Stimulated activated CD8-positive, alpha-beta memory T cell treated with anti-CD3 and anti-CD28 coated beads, Interleukin-4, amount 100 ng/mL, for 1 hour (primary cell): ENCODE results near the gene NELL1.

Source experiments
- DNase-seq, 2 donors: peaks; one replicate each; pipeline ENCODE4 v3.0.0-alpha.2; 2020; ENCODE audit warnings: low read depth in 2 of 2, low spot score in 1 of 2

Gene NELL1

DNA sequence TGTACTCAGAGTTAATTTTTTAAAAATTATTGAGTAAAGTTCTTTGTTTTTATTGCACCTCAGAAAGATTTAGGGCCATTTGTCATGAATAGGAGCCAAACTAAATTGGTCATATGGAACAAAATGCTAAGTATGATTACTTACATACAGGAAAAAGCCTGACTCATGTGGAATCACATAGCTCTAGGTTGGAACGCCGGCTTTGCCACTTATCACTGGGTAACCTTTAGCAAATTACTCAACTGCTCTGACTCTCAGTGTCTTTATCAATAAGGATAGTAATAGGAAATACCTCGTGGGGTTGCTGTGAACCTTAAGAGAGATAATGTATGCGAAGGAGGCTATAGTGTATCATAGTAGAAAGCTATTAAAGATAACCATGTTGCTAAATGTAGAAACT, 638.5 kb downstream of the NELL1 start:
- no peak for DNase-seq

DNA sequence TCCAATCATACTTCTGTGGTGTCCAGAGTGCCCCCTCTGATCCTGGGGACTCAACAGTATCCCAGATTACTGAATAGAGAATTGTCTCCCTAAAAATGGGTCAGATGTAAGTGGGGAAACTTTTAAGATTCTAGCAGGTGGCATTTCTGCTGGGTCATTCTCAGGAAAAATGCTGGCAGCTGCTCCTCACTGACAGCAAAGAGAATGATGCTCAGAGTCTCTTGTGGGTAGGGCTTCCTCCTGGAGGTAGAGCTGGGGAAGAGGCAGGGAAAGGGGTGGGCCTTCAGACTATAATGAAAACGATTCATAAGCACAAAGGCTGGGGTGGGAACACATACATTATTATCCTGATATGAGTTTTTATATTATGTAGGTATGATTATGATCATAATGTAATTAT, 647.2 kb downstream of the NELL1 start:
- no peak for DNase-seq

DNA sequence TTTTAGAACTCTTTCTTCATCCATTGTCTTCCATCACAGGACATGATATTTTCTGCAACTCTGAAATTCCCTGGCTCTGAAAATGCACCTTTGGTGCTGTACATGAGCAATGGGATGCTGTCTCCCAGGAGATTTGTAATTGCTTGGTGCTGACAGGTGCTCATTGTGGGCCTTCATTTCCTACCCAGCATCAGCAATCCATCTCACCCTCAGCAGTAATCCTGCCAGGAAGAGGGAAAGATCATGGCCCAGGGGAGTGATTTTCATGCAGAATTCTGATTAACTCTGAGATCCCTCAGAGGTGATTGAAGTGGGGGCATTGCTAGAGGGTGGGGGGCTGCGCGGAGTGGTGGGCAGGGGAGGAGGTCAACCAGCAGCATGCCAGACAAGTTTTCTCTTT, 651.7 kb downstream of the NELL1 start:
- no peak for DNase-seq

DNA sequence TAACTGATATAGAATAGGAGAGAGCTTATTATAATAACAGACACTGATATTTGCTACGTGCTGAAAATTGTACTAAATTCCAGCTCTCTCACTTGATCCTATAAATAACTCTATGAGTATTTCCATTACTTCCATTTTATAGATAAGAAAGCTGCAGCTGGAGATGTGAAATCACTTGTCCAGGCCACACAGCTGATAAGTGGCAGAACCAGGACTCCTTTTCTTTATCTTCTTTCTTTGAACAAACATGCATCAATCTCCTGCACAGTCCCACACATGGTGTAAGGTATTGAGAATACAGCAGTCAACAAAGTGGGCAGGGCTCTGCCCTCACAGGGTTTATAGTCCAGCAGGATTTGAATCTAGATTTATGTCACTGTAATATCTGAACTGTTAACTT, 652.1 kb downstream of the NELL1 start:
- DNase-seq, result no peak

DNA sequence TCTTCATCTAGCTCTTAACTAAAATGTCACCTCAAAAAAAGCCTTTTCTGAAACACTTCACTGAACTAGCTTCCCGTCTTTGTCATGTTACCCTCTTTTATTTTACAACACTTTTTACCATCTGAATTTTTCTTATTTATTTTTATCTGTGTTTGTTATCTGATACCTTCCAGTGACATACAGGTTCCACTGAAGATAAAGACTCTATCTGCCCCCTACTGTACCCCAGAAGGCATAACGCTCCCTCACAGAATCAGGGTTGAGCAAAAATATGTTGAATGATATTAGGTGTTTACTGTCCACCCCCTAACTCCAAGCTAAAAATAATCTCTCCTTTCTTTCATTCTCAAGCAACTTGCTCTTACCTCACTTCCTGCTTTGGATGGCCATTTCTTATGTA, 654.2 kb downstream of the NELL1 start:
- no peak for DNase-seq

DNA sequence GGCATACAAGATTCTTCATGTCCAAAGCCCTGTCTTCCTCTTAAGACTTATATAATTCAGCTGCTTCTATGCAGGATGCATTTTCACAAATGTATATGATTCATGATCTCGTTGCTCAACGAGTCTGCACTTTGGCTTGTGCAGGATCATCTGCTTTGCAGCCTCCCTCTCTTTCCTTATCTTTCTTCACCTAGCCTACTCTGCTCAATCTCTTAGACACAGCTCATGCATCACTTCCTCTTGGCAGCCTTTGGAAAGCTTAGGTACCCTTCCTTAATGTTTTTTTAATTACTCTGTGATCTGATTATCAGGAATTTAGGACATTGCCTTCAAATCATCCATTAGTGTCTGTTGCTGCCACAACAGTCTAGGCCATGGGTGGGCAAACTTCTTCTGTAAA, 673.8 kb downstream of the NELL1 start:
- no peak for DNase-seq

DNA sequence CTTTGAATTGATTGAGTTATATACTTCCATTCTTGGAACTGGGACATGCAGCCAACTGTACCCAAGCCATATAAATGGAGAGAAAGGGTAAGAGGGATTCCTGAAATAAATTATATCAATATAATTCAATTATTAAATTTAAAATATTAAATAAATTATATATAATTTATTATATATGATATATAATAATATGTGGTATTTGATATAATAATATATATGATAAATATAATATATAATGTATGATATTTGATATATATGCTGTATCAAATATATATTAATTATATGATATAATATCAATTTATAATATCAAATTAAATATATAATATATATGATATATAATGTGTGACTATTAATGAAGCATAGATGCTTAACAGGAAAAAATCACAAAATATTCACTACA, 677.0 kb downstream of the NELL1 start:
- no peak for DNase-seq

DNA sequence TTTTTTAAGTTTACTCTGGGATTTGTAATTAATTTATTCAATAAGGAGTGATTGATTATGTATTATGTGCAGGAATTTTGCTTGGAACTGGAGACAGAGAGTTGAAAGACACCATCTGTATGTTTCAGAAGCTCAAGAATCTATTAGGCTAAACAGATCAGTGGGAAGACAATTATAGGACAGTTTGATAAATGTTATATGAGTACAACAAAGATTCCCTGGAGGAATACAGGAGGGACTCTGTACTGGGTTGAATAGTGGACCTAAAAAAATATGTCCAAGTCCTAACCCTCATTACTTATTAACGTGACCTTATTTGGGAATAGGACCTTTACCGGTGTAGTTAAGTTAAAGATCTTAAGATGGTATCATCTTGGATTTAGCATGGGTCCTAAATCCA, 681.2 kb downstream of the NELL1 start:
- DNase-seq, result no peak

DNA sequence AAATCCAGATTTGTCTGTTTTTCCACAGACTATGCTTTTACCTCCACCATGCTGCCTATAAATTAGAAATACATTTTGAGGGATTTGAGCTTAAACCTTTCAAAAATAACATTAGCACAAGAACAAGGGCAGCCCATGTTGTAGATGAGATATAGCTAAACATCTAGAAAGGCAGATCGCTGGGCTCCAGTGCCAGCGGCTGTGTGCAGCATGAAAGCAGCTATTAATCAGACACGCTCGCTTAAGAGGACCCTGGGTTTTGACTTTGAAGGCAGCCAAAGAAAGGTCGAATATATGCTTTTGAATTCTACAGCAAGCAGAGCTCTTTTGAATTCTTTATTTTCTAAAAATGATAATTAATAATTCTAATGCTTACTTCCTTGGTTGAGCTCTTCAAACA, 684.0 kb downstream of the NELL1 start:
- DNase-seq, result no peak

DNA sequence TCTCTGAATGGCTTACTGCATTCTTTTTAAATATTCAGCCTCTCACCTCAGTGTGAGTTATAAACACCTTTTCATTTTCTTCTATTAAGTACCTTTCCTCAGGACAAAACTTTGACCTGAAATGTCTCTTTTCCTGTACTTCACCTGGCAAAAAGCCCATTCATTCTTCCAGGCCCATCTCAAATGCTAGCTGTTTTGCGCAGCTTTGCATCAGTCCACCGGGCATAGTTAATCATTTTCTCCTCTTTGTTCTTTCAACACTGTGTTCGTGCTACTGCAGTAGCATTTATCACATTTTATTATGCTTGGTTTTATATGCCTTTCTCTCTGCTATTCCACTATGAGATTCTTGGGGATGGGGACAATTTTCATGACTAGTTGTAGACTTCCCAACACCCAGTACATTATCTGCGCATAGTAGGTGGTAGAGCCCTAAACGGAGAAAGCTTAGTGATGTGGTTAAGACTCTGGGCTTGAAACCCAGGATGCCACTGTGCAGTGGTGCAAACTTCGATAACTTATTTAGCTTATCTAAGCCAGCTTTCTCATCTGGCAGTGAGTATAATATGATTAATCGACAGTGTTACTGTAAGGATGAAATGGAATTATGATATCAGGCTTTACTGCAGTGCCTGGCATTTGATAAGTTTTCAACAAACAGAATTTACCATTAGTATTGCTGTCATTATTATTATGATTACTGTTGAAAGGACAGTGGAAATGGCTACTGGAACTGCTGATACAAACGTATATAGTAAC, 695.7 kb downstream of the NELL1 start:
- DNase-seq, result no peak

DNA sequence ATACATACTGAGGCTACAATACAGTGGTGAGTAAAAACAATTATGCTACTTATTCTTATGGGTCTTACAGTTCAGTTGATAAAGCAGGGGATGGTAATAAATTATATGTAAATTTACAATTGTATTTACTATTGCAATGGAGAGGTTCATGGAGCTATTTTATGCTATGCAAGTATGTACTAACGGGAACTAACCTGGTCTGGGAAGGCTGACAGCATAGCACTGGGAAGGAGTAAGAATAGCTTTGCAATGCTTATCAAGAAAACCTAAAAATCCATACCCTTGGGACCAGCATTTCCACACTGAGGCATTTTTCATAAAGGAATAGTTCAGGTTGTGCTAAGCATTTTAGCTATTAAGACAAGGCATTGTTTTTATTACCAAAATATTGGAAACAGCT, 700.6 kb downstream of the NELL1 start:
- no peak for DNase-seq

DNA sequence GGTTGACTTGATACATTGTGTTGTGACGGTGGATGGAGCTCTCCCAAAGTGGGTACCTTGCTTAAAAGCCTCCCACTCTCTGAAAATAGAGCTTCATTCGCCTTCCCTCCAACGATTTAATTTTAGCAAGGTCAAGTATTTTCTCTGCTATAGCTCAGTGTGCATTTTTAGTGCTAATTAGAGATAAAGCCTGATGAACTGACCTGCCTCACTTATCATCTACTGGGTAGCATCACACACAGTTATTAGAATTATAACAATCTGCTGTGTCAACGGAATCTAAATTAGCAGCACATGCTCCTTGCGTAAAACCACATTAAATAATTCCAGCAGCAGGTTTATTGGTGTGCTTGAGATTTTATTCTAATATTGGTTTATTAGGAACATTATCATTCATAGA, 701.7 kb downstream of the NELL1 start:
- no peak for DNase-seq

DNA sequence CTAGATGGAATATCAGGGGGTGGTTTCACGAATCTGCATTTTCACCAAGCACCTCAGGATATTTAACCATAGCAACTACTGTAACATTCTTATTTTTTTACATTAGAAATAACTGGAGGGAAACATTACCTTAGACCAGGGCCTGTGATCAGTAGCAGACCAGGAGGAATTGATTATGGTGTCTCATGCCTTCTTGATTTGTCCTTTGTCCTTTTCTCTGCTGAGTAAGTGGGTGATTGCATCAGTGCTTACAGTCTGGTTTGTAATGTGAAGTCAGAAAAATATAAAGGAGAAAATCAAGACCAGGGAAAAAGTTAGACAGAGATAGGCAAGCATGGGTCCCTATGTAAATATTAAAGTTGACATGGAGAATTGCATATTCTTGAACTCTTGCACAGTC, 703.3 kb downstream of the NELL1 start:
- no peak for DNase-seq

DNA sequence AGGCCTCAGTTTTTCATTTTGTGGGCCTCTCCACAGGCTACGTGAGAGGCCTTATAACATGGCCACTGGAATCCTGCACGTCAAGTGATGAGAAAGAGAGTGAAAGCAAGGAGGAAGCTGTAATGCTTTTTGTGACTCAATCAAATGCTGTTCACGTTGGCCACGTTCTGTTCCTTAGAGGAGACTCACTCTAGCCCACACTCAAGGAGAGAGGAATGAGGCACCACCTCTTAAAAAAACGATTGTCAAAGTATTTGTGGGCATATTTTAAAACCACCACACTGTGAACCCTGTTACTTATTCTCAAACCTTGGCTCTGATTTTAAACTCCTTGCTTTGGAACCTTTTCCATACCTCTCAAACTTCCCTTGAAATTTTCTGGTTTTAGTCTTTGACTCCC, 705.0 kb downstream of the NELL1 start:
- DNase-seq, result no peak

DNA sequence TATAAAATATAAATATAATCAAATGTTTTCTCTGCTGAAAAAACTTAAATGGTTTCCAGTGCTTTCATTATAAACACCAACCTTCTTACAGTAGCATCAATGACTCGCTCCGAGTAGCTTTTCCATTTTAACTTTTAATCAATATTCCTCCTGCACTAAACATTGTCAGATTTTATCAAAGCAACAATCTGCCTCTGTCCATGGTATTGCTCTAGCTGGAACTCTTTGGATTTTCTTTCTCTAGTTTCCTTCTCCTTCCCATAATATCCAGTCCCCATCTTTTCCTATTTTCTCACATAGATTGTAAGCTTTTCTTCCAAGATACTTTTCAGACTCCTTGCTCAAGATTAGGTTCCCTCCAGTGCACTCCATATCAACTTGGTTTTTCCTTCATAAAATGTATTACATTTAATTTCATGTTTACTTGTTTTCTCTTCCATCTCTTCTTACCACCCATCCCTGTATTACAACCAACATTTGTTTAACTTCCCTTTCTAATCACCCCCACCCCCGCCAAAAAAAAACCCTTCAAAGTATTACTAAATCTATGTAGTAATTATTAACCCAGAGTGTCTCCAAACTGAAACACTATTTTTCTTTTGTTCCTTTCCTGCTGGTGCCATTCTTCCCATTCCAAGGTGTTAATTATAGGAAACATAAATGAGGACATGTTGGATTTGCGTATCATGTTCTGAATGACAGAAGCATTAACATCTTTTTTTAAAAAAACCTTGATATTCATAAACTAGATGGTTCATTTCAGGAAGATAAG, 716.5 kb downstream of the NELL1 start:
- DNase-seq, result no peak

DNA sequence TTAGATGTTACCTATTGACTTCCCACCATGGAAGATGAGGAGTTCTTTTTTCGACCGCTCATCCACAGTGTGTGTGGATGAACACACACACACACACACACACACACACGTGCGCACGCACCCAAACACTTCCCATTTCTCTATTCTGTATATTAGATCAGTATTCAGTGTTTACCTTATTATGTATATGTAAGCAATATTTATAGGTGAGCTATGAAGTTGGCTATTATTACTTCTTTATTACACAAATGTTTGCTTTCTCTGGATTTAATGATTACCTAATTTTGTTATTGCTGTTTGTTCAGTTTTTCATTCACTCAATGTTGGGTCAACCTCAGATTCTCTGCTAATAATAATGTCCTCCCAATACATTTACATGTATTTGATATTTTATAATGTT, 721.0 kb downstream of the NELL1 start:
- DNase-seq, result no peak

DNA sequence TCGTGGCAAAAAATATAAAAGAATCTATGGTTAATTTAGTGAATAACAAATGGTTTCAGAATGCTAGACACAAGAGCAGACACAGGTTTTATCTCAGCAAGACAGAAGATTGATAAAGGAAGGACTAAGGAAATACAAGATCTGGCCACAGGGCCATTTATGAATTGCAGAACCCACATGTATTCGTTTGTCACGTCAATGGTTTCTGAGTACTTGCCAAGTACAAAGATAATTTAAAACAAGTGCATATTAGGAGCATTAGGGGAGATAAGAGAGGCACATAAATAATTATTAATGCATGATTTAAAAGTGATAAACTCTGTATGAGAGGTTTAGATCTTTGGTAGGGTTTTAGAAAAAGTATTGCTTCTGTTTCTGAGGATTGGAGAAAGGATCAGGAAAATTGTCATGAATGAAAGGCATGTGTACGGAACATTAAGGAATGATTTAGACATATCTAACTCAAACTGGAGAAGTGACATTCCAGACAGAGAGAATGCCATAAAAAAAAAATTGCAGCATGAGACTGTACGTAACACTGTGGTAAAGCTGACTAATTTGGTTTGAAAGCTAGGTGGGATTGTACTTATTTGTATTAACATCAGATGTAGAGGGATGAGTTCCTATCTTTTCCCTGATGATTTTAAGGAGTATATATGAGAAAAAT, 727.1 kb downstream of the NELL1 start:
- DNase-seq, result no peak

DNA sequence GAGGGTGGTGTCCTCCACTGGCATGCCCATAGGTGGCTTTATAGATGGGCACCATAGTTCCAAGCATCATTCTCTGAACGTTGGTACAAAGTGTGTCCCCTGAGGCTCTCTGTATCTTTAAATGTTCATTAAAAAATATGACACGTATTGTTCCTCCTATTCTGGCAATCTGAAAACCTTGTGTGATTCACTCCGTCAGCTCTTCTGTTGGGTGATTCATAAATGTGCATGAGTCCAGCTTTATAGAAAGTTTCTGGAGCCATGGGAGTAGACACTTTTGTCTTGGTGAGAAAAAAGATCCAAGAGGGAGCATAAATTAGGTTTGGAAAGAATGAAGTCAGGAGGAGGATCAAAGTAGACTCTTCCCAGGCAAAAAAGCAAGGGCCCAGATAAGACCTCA, 728.8 kb downstream of the NELL1 start:
- no peak for DNase-seq

DNA sequence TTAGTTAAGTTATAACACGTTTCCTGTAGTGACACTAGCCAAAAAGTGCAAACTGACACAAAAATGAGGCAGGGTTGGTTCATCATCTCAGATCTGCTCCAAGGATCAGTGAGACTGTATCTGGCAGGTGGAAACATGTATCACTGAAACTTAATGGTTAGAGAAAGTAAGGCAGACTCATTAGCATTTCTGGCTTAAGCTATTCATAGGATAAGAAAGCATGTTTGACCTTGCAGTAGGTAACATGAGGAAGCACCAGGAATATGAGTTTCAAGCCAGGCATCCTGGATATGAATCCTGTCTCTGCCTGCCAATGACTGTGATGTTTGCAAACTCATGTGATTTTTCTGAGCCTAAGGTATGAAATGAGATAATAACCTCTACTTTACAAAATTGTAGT, 732.1 kb downstream of the NELL1 start:
- no peak for DNase-seq

DNA sequence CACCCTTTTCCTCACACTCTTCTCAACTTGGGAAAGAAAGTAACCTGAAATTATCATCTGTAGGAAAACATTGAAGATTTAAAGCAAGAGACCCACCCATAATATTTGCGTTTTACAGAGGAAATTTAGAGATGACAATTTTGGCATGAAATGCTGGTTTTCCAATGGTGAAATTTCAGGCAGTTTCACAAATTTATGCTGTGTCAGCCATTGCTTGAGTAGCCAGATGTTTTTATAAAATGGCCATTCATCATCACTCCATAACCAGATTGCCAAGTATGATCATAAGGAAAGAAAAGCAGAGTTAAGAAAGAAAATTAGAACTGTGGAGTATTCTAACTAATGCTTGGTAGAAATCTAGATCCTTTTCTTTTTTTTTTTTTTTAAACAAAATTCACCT, 732.9 kb downstream of the NELL1 start:
- DNase-seq, result no peak

DNA sequence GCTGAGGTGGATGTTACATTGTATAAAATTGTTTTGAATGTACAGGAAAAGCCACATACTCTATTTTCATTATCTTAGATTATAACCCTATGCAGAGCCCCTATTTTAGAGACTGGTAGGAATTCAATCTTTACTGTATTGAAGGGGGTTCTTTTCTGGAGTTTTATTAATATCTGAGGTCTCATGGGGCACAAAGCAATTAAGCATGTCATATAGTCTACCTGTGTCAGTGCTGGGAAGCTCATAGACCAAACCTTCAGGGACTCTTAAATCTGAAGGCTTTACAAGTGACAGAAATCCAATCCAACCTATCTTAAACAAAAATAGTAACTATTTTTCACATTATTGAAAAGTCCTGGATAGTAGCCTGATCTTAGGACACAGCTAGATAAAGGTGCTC, 733.7 kb downstream of the NELL1 start:
- no peak for DNase-seq

DNA sequence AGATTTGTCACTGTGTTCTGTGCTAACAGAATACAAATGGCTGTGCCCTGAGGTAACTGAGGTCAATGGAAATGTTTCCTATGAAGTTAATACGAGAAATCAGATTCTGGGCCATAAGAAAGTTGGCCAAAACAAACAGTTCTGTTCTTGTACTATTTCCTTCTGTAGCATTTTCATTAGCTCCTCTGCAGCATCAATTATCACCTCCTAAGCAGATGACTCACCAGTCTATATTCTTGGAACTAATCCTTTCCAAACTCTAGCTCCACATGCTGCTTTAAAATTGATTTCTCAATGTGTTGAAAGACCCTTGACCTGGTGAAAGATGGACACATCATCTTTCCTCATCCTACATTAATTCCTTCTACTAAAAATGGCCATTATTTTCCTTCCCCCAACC, 736.0 kb downstream of the NELL1 start:
- DNase-seq, result no peak
